HL-60 (cell line): Measurements from ENCODE around the gene RHBDL3.
"Not testable (repeated sequence)": the region's sequence is repeated elsewhere in the genome, so short reads cannot be mapped to it uniquely, and the experiment has no call there.

Experiments used
- DNase-seq, 2 experiments: peaks; one replicate each; pipeline ENCODE4 v3.0.0-alpha.2; 2010 to 2020; ENCODE audit warnings: low read depth in 1 of 2, low spot score in 1 of 2
- H3K27ac ChIP-seq: fragments of 250-450 bp; sonication (Bioruptor Pico); replicated peaks from 2 replicates; pipeline ENCODE4 v1.5.1; 2020; ENCODE audit warnings: mild to moderate bottlenecking, moderate library complexity
- H3K27me3 ChIP-seq: fragments of 250-450 bp; sonication (Bioruptor Pico); 2 replicates; pipeline ENCODE4 v1.5.1; 2021; ENCODE audit warnings: mild to moderate bottlenecking, moderate library complexity; ENCODE audit not compliant: insufficient read depth, poor library complexity, severe bottlenecking
- H3K4me3 ChIP-seq: replicated peaks from 2 replicates; pipeline ENCODE4 v1.5.1; 2011; ENCODE audit warnings: mild to moderate bottlenecking, control low read depth, low read length; ENCODE audit not compliant: insufficient read depth
- GABPA ChIP-seq: IDR thresholded peaks from 2 replicates; pipeline ENCODE4 v1.6.1; 2012; ENCODE audit warnings: low read depth
- POLR2AphosphoS5 ChIP-seq: IDR thresholded peaks from 2 replicates; pipeline ENCODE4 v1.6.1; 2012; ENCODE audit warnings: low read depth
- SPI1 ChIP-seq: IDR thresholded peaks from 2 replicates; pipeline ENCODE4 v1.6.1; 2012; ENCODE audit warnings: low read depth, mild to moderate bottlenecking, borderline replicate concordance
- TF ChIP-seq, protein P1 (sequence below): IDR thresholded peaks from 2 replicates; pipeline ENCODE4 v1.6.1; 2012; ENCODE audit warnings: low read depth; ENCODE audit not compliant: insufficient replicate concordance
- TF ChIP-seq, protein P2 (sequence below): IDR thresholded peaks from one replicate; pipeline ENCODE4 v1.5.1; 2011; ENCODE audit warnings: low read length, control low read depth, inconsistent platforms; ENCODE audit not compliant: insufficient read depth

The RHBDL3 gene

DNA sequence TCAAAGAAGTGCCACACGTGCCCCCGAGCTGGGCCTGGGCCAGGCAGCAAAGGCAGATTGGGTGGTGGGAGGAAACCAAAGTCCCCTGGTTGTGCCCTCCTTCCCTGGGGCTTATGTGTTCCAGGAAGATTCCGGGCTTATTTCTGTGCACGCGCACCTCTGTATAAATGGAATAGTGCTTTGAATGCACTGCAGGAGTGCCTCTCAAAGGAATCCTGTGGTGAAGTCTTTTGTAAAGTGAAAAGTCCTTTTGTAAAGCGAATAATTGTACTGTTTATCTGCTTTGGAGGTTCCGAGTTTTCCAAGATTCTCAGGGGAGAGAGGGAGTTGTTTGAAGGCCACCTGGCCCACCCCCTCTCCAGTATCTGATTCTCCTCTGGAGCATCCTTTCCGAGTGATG lies 49.5 kb downstream of the RHBDL3 start:
- Histone ChIP-seq H3K27ac (no peak overlapping the region), H3K27me3 (no peaks in the 10 kb centered on the region), H3K4me3 (no peak overlapping the region)
- TF ChIP-seq, protein P1, sequence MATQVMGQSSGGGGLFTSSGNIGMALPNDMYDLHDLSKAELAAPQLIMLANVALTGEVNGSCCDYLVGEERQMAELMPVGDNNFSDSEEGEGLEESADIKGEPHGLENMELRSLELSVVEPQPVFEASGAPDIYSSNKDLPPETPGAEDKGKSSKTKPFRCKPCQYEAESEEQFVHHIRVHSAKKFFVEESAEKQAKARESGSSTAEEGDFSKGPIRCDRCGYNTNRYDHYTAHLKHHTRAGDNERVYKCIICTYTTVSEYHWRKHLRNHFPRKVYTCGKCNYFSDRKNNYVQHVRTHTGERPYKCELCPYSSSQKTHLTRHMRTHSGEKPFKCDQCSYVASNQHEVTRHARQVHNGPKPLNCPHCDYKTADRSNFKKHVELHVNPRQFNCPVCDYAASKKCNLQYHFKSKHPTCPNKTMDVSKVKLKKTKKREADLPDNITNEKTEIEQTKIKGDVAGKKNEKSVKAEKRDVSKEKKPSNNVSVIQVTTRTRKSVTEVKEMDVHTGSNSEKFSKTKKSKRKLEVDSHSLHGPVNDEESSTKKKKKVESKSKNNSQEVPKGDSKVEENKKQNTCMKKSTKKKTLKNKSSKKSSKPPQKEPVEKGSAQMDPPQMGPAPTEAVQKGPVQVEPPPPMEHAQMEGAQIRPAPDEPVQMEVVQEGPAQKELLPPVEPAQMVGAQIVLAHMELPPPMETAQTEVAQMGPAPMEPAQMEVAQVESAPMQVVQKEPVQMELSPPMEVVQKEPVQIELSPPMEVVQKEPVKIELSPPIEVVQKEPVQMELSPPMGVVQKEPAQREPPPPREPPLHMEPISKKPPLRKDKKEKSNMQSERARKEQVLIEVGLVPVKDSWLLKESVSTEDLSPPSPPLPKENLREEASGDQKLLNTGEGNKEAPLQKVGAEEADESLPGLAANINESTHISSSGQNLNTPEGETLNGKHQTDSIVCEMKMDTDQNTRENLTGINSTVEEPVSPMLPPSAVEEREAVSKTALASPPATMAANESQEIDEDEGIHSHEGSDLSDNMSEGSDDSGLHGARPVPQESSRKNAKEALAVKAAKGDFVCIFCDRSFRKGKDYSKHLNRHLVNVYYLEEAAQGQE = no peak
- TF ChIP-seq POLR2AphosphoS5 (no peak), GABPA (no peak)
- no peak for DNase-seq

DNA sequence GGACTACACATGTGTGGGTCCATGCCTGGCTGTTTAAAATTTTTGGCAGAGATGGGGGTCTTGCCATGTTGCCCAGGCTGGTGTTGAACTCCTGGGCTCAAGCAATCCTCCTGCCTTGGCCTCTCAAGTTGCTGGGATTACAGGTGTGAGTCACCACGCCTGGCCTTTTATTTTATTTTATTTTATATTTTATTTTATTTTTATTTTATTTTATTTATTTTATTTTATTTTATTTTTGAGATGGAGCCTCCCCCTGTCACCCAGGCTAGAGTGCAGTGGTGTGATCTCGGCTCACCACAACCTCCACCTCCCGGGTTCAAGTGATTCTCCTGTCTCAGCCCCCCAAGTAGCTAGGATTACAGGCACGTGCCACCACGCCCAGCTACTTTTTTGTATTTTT lies 51.0 kb downstream of the RHBDL3 start:
- H3K4me3 ChIP-seq, H3K27ac ChIP-seq, H3K27me3 ChIP-seq, DNase-seq: not testable (repeated sequence)

DNA sequence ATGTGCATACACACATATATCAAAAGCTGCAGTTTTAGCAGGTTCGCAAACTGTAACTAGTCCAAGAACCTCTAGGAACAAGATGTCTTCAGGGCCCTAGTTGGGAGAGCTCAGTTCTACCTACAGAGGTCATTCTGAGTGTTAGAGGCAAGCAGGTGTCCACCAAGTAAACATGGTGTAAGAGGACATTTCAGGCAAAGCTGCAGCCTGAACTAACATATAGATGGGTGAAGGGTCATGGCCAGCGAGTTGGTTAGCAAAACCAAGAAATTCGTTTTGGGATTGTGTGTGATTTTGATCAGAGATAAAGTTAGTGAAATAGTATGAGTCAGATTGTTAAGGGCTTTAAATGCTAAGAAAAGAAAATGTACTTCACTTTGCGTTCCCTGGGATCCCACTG lies 51.7 kb downstream of the RHBDL3 start:
- DNase-seq = no peak
- no peak overlapping the region for H3K4me3 ChIP-seq
- no peaks in the 10 kb centered on the region for H3K27me3 ChIP-seq
- no peak overlapping the region for H3K27ac ChIP-seq
- TF ChIP-seq GABPA (no peak), POLR2AphosphoS5 (no peak), SPI1 (no peak)
- TF ChIP-seq, protein P1 = no peak
- TF ChIP-seq, protein P2, sequence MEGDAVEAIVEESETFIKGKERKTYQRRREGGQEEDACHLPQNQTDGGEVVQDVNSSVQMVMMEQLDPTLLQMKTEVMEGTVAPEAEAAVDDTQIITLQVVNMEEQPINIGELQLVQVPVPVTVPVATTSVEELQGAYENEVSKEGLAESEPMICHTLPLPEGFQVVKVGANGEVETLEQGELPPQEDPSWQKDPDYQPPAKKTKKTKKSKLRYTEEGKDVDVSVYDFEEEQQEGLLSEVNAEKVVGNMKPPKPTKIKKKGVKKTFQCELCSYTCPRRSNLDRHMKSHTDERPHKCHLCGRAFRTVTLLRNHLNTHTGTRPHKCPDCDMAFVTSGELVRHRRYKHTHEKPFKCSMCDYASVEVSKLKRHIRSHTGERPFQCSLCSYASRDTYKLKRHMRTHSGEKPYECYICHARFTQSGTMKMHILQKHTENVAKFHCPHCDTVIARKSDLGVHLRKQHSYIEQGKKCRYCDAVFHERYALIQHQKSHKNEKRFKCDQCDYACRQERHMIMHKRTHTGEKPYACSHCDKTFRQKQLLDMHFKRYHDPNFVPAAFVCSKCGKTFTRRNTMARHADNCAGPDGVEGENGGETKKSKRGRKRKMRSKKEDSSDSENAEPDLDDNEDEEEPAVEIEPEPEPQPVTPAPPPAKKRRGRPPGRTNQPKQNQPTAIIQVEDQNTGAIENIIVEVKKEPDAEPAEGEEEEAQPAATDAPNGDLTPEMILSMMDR = no peak

DNA sequence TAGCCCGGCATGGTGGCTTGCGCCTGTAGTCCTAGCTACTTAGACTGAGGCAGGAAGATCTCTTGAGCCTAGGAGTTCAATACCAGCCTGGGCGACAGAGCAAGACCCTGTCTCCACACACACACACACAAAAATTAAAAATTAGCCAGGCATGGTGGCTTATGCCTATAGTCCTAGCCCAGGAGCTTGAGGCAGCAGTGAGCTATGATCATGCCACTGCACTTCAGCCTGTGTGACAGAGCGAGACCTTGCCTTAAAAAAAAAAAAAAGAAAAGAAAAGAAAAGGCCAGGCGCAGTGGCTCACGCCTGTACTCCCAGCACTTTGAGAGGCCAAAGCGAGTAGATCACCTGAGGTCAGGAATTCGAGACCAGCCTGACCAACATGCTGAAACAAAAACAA lies 52.4 kb downstream of the RHBDL3 start:
- DNase-seq = no peak
- TF ChIP-seq POLR2AphosphoS5 = no peak
- no peak for TF ChIP-seq GABPA
- TF ChIP-seq, protein P2 = no peak
- TF ChIP-seq, protein P1 = no peak
- no peak for TF ChIP-seq SPI1
- Histone ChIP-seq H3K4me3 (no peak overlapping the region), H3K27ac (no peak overlapping the region), H3K27me3 (no peaks in the 10 kb centered on the region)
